H1 (cell line): ENCODE data around the gene PPRC1. TPM values are rescaled to one million over a fixed set of nuclear protein-coding genes. Genes with fewer than 3 reads are reported as not detected.

Experiments
- POLR2AphosphoS5 ChIP-seq: IDR thresholded peaks from 2 replicates; pipeline ENCODE4 v1.6.1; 2011; ENCODE audit warnings: low read depth, low read length
- polyA plus RNA-seq, 7 experiments: library from polyadenylated mRNA; depleted of rRNA in 3 of 7; stranded (reverse) in 5 of 7; unstranded in 2 of 7; fragments of >200 nt in 5 of 7; fragments of 200-250 nt in 2 of 7; gene quantifications; 1 replicate in 5 of 7; 2 replicates in 1 of 7; 4 replicates in 1 of 7; pipeline versions ENCODE4 v1.2.1 to v1.2.3, GENCODE V29; 2011 to 2013; ENCODE audit warnings: missing spikeins in 2 of 7, mixed read lengths in 2 of 7
- total RNA-seq: library from RNA; stranded (reverse); fragmentation: NEBNext Ultra II Directional; extraction: Animal tissue kit (Norgen Biotek cat#: 25700); gene quantifications from 2 replicates; pipeline ENCODE4 v1.2.1, GENCODE V29; 2021
- TF ChIP-seq, protein P1 (sequence below): fragments of 300-600 bp; sonication (generic); IDR thresholded peaks from 2 replicates; pipeline ENCODE4 v1.7.1; 2012; ENCODE audit warnings: low read length, moderate library complexity, mild to moderate bottlenecking, inconsistent platforms; ENCODE audit not compliant: insufficient replicate concordance
- TF ChIP-seq, protein P2 (sequence below): IDR thresholded peaks from 2 replicates; pipeline ENCODE4 v1.6.1; 2012; ENCODE audit warnings: inconsistent platforms

PPRC1 gene
- total and polyA plus RNA-seq, 2 of the 8 experiments (the other 6 are each of a cell fraction or from before 2014, with no cell fraction given), result 46.5 to 88.4 TPM

DNA sequence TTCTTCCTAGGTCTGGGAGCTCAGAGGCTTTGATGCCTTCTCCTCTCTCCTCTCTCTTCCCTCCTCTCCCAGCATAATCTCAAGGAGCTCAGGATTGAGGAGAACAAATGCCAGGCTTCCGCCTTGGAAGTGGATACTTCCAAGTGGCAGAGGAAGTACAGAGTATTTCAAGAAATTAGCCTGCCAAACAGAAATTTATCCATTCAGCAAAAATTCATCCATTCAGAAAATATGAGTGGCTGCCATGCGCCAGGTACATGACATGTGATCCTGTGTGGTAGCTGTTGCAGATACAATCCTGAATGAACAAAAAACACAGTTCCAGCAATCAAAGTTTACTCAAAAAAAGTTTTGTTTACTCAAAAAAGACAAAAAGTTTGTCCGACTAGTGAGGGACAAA, 37.8 kb downstream of the PPRC1 start (continued):
- TF ChIP-seq, protein P1, sequence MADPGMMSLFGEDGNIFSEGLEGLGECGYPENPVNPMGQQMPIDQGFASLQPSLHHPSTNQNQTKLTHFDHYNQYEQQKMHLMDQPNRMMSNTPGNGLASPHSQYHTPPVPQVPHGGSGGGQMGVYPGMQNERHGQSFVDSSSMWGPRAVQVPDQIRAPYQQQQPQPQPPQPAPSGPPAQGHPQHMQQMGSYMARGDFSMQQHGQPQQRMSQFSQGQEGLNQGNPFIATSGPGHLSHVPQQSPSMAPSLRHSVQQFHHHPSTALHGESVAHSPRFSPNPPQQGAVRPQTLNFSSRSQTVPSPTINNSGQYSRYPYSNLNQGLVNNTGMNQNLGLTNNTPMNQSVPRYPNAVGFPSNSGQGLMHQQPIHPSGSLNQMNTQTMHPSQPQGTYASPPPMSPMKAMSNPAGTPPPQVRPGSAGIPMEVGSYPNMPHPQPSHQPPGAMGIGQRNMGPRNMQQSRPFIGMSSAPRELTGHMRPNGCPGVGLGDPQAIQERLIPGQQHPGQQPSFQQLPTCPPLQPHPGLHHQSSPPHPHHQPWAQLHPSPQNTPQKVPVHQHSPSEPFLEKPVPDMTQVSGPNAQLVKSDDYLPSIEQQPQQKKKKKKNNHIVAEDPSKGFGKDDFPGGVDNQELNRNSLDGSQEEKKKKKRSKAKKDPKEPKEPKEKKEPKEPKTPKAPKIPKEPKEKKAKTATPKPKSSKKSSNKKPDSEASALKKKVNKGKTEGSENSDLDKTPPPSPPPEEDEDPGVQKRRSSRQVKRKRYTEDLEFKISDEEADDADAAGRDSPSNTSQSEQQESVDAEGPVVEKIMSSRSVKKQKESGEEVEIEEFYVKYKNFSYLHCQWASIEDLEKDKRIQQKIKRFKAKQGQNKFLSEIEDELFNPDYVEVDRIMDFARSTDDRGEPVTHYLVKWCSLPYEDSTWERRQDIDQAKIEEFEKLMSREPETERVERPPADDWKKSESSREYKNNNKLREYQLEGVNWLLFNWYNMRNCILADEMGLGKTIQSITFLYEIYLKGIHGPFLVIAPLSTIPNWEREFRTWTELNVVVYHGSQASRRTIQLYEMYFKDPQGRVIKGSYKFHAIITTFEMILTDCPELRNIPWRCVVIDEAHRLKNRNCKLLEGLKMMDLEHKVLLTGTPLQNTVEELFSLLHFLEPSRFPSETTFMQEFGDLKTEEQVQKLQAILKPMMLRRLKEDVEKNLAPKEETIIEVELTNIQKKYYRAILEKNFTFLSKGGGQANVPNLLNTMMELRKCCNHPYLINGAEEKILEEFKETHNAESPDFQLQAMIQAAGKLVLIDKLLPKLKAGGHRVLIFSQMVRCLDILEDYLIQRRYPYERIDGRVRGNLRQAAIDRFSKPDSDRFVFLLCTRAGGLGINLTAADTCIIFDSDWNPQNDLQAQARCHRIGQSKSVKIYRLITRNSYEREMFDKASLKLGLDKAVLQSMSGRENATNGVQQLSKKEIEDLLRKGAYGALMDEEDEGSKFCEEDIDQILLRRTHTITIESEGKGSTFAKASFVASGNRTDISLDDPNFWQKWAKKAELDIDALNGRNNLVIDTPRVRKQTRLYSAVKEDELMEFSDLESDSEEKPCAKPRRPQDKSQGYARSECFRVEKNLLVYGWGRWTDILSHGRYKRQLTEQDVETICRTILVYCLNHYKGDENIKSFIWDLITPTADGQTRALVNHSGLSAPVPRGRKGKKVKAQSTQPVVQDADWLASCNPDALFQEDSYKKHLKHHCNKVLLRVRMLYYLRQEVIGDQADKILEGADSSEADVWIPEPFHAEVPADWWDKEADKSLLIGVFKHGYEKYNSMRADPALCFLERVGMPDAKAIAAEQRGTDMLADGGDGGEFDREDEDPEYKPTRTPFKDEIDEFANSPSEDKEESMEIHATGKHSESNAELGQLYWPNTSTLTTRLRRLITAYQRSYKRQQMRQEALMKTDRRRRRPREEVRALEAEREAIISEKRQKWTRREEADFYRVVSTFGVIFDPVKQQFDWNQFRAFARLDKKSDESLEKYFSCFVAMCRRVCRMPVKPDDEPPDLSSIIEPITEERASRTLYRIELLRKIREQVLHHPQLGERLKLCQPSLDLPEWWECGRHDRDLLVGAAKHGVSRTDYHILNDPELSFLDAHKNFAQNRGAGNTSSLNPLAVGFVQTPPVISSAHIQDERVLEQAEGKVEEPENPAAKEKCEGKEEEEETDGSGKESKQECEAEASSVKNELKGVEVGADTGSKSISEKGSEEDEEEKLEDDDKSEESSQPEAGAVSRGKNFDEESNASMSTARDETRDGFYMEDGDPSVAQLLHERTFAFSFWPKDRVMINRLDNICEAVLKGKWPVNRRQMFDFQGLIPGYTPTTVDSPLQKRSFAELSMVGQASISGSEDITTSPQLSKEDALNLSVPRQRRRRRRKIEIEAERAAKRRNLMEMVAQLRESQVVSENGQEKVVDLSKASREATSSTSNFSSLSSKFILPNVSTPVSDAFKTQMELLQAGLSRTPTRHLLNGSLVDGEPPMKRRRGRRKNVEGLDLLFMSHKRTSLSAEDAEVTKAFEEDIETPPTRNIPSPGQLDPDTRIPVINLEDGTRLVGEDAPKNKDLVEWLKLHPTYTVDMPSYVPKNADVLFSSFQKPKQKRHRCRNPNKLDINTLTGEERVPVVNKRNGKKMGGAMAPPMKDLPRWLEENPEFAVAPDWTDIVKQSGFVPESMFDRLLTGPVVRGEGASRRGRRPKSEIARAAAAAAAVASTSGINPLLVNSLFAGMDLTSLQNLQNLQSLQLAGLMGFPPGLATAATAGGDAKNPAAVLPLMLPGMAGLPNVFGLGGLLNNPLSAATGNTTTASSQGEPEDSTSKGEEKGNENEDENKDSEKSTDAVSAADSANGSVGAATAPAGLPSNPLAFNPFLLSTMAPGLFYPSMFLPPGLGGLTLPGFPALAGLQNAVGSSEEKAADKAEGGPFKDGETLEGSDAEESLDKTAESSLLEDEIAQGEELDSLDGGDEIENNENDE, result no peak
- no peak for TF ChIP-seq POLR2AphosphoS5
- TF ChIP-seq, protein P2, sequence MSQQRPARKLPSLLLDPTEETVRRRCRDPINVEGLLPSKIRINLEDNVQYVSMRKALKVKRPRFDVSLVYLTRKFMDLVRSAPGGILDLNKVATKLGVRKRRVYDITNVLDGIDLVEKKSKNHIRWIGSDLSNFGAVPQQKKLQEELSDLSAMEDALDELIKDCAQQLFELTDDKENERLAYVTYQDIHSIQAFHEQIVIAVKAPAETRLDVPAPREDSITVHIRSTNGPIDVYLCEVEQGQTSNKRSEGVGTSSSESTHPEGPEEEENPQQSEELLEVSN, result no peak
